GM23248 (cell line): ENCODE data around the gene SLC1A7. TPM values are rescaled to one million over a fixed set of nuclear protein-coding genes. Genes with fewer than 3 reads are reported as not detected.

Experiments
- DNase-seq: peaks from one replicate; pipeline ENCODE4 v3.0.0-alpha.2; 2015
- H2AFZ ChIP-seq: fragments of 200-600 bp; sonication (generic); 2 replicates; pipeline ENCODE4 v1.6.1; 2016; ENCODE audit warnings: antibody characterized with exemption
- H3F3A ChIP-seq: fragments of 200-600 bp; sonication (generic); 2 replicates; pipeline ENCODE4 v1.6.1; 2016; ENCODE audit warnings: mild to moderate bottlenecking, antibody characterized with exemption, mixed run types; ENCODE audit not compliant: insufficient read depth
- H3K27ac ChIP-seq: fragments of 200-600 bp; sonication (generic); 2 replicates; pipeline ENCODE4 v1.5.1; 2016; ENCODE audit warnings: mild to moderate bottlenecking
- H3K27me3 ChIP-seq: fragments of 200-600 bp; sonication (generic); replicated peaks from 2 replicates; pipeline ENCODE4 v1.6.1; 2016; ENCODE audit warnings: mild to moderate bottlenecking; ENCODE audit not compliant: insufficient read depth
- H3K36me3 ChIP-seq: fragments of 200-600 bp; sonication (generic); 2 replicates; pipeline ENCODE4 v1.6.1; 2016; ENCODE audit warnings: low read depth, mild to moderate bottlenecking
- H3K4me1 ChIP-seq: fragments of 200-600 bp; sonication (generic); 2 replicates; pipeline ENCODE4 v1.6.1; 2016; ENCODE audit warnings: mild to moderate bottlenecking; ENCODE audit not compliant: insufficient read depth
- H3K4me2 ChIP-seq: fragments of 200-600 bp; sonication (generic); one replicate; pipeline ENCODE4 v1.6.1; 2016; ENCODE audit warnings: mild to moderate bottlenecking; ENCODE audit not compliant: unreplicated experiment
- H3K4me3 ChIP-seq: fragments of 200-600 bp; sonication (generic); 2 replicates; pipeline ENCODE4 v1.5.1; 2016; ENCODE audit warnings: mild to moderate bottlenecking
- H3K79me2 ChIP-seq: fragments of 200-600 bp; sonication (generic); 2 replicates; pipeline ENCODE4 v1.6.1; 2016; ENCODE audit warnings: mild to moderate bottlenecking; ENCODE audit not compliant: insufficient read depth
- H3K9ac ChIP-seq: fragments of 200-600 bp; sonication (generic); 2 replicates; pipeline ENCODE4 v1.6.1; 2016; ENCODE audit warnings: mild to moderate bottlenecking
- H3K9me2 ChIP-seq: fragments of 200-600 bp; sonication (generic); 2 replicates; pipeline ENCODE4 v1.6.1; 2016; ENCODE audit warnings: mixed run types, mild to moderate bottlenecking, moderate library complexity; ENCODE audit not compliant: insufficient read depth
- H3K9me3 ChIP-seq: fragments of 200-600 bp; sonication (generic); one replicate; pipeline ENCODE4 v1.6.1; 2017; ENCODE audit warnings: low read depth
- H4K20me1 ChIP-seq: fragments of 200-600 bp; sonication (generic); 2 replicates; pipeline ENCODE4 v1.6.0; 2016; ENCODE audit not compliant: insufficient read depth
- EZH2 ChIP-seq: fragments of 200-600 bp; sonication (generic); IDR thresholded peaks from 2 replicates; pipeline ENCODE4 v1.6.1; 2018; ENCODE audit warnings: antibody characterized with exemption, mild to moderate bottlenecking; ENCODE audit not compliant: insufficient read depth, poor library complexity, severe bottlenecking
- EZH2phosphoT487 ChIP-seq: fragments of 200-600 bp; sonication (generic); IDR thresholded peaks from 2 replicates; pipeline ENCODE4 v1.6.1; 2018; ENCODE audit warnings: antibody characterized with exemption, moderate library complexity, mild to moderate bottlenecking, low read depth; ENCODE audit not compliant: insufficient read depth
- WGBS, 2 experiments: methylation state at CpG; one replicate each; pipeline ENCODE4 v1.1.6; 2015 to 2017; ENCODE audit warnings: low lambda C conversion rate in 2 of 2, low coverage in 1 of 2; ENCODE audit errors: missing lambda C conversion rate in 2 of 2; 5-methylcytosine and 5-hydroxymethylcytosine counted together
- in situ Hi-C: fragments of 300-500 bp; cut with MboI; formaldehyde crosslinking; loops from 2 replicates; pipeline ENCODE4 v1.15.0; 2020
- polyA plus RNA-seq: library from polyadenylated mRNA; unstranded; fragments of >200 nt; fragmentation: Nextera tagmentation; extraction: Ambion mirVana; gene quantifications from 2 replicates; pipeline ENCODE4 v1.2.1, GENCODE V29; 2016
- total RNA-seq: library from RNA; depleted of rRNA; stranded (reverse); fragments of >200 nt; shearing (Covaris generic); gene quantifications from 2 replicates; pipeline ENCODE4 v1.2.3, GENCODE V29; 2014

SLC1A7 gene
- total and polyA plus RNA-seq, 2 experiments from 2014 or later = 0.51 TPM; not detected in 1

GRCh38 chr1:53087332-53088285 is 54.8 kb downstream of the SLC1A7 start:
- H3K4me1 ChIP-seq = peaks cover 8% of the 10 kb centered on the region
- H3K79me2 ChIP-seq = no peaks in the 10 kb centered on the region
- in situ Hi-C loops = no loop called here
- H3K27ac ChIP-seq = no peak overlapping the region
- WGBS, 2 experiments = 88 to 91% methylated on average over 25 to 27 of the region's 27 CpGs
- DNase-seq = no peak
- no peak overlapping the region for H3K4me2 ChIP-seq
- no peaks in the 10 kb centered on the region for H3K9me2 ChIP-seq
- no peak overlapping the region for H3K4me3 ChIP-seq
- no peak for TF ChIP-seq EZH2phosphoT487
- TF ChIP-seq EZH2 = no peak
- no peaks in the 10 kb centered on the region for H3K9me3 ChIP-seq
- no peaks in the 10 kb centered on the region for H3K36me3 ChIP-seq
- no peak overlapping the region for H3K9ac ChIP-seq
- H2AFZ ChIP-seq = no peak overlapping the region
- H3F3A ChIP-seq = no peaks in the 10 kb centered on the region
- no peaks in the 10 kb centered on the region for H3K27me3 ChIP-seq
- no peaks in the 10 kb centered on the region for H4K20me1 ChIP-seq

- 58 to 68% methylated on average over 4 of the region's 4 CpGs for whole genome bisulfite sequencing, 2 experiments
- peaks cover 8% of the 10 kb centered on the region for H3K4me1 ChIP-seq
- no peaks in the 10 kb centered on the region for H3K9me2 ChIP-seq
- TF ChIP-seq EZH2 = no peak
- TF ChIP-seq EZH2phosphoT487 = no peak
- no peaks in the 10 kb centered on the region for H3F3A ChIP-seq
- H3K4me2 ChIP-seq = no peak overlapping the region
- no peaks in the 10 kb centered on the region for H4K20me1 ChIP-seq
- H3K27ac ChIP-seq = no peak overlapping the region
- H3K27me3 ChIP-seq = no peaks in the 10 kb centered on the region
- no peaks in the 10 kb centered on the region for H3K36me3 ChIP-seq
- no peak overlapping the region for H3K9ac ChIP-seq
- no peaks in the 10 kb centered on the region for H3K9me3 ChIP-seq
- no peaks in the 10 kb centered on the region for H3K79me2 ChIP-seq
- in situ Hi-C loops = no loop called here
- H3K4me3 ChIP-seq = no peak overlapping the region
- DNase-seq = no peak
- no peak overlapping the region for H2AFZ ChIP-seq
These were observed 55.9 kb downstream of the SLC1A7 start for GRCh38 chr1:53086491-53087070.

GRCh38 chr1:53085405-53085804 is 57.0 kb downstream of the SLC1A7 start:
- H3K9ac ChIP-seq = no peak overlapping the region
- H3K79me2 ChIP-seq = no peaks in the 10 kb centered on the region
- no peaks in the 10 kb centered on the region for H3K36me3 ChIP-seq
- H3F3A ChIP-seq = no peaks in the 10 kb centered on the region
- no peaks in the 10 kb centered on the region for H3K27me3 ChIP-seq
- no peak overlapping the region for H3K27ac ChIP-seq
- H3K4me1 ChIP-seq = peaks cover 8% of the 10 kb centered on the region
- H3K9me2 ChIP-seq = no peaks in the 10 kb centered on the region
- H3K9me3 ChIP-seq = no peaks in the 10 kb centered on the region
- H3K4me3 ChIP-seq = no peak overlapping the region
- in situ Hi-C loops = no loop called here
- no peak overlapping the region for H2AFZ ChIP-seq
- H4K20me1 ChIP-seq = no peaks in the 10 kb centered on the region
- no peak overlapping the region for H3K4me2 ChIP-seq
- no peak for DNase-seq
- TF ChIP-seq EZH2phosphoT487 (no peak), EZH2 (no peak)
- 88% methylated on average over 8 of the region's 8 CpGs for WGBS, 2 experiments

- in situ Hi-C loops = no loop called here
- DNase-seq = no peak
- 58 to 60% methylated on average over 8 of the region's 8 CpGs for WGBS, 2 experiments
- H3K4me1 ChIP-seq = peaks cover 7% of the 10 kb centered on the region
- TF ChIP-seq EZH2 (no peak), EZH2phosphoT487 (no peak)
- H2AFZ ChIP-seq = no peak overlapping the region
- H3K4me2 ChIP-seq = no peak overlapping the region
- H3K27me3 ChIP-seq = no peaks in the 10 kb centered on the region
- H3K9me3 ChIP-seq = no peaks in the 10 kb centered on the region
- H3K27ac ChIP-seq = no peak overlapping the region
- no peak overlapping the region for H3K9ac ChIP-seq
- H3K36me3 ChIP-seq = no peaks in the 10 kb centered on the region
- no peaks in the 10 kb centered on the region for H3K79me2 ChIP-seq
- H3K9me2 ChIP-seq = no peaks in the 10 kb centered on the region
- no peak overlapping the region for H3K4me3 ChIP-seq
- no peaks in the 10 kb centered on the region for H4K20me1 ChIP-seq
- H3F3A ChIP-seq = no peaks in the 10 kb centered on the region
These were observed 57.9 kb downstream of the SLC1A7 start for GRCh38 chr1:53084589-53084971.
